Activated CD4-positive, alpha-beta T cell treated with anti-CD3 and anti-CD28 coated beads, Interleukin-2, amount 50 U/mL, for 1 hour (primary cell): ENCODE measurements around the gene CLCNKA.
"Not testable (repeated sequence)": the region's sequence is repeated elsewhere in the genome, so short reads cannot be mapped to it uniquely, and the experiment has no call there.

Experiments
- DNase-seq: peaks from one replicate; pipeline ENCODE4 v3.0.0-alpha.2; 2020

Gene CLCNKA

DNA sequence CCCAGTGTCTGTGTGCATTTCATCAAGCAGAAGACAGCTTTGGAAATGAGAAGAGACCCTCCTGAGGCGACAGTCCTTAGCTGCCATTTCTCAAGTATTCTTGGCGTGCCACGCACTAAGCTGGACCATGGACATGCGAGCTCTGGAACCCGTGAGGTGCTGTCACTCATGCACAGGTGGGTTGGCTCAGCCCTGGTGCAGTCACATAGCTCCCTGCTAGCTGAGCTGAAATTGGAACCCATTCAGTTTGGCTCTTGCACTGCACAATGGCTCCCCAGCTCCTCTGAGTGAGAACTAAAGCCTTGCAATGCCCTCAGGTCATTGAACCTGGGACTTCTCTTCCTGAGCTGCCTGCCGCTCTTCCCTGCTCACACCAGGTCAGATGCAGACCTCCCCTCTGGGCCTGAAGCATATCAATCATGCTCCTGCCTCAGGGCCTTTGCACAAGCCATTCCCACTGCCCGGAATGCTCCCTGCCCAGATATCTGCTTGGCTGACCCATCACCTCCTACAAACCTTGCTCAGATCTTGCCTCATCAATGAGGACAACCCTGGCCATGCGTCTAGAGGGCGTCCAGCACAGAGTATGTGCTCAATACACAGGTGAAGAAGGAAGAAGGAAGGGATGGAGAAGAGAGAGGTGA lies 24.1 kb upstream of the CLCNKA start:
- no peak for DNase-seq

GRCh38 chr1:15998929-15999328 lies 22.9 kb upstream of the CLCNKA start:
- DNase-seq: no peak

GRCh38 chr1:16001274-16001673 lies 20.6 kb upstream of the CLCNKA start:
- DNase-seq: not testable (repeated sequence)

DNA sequence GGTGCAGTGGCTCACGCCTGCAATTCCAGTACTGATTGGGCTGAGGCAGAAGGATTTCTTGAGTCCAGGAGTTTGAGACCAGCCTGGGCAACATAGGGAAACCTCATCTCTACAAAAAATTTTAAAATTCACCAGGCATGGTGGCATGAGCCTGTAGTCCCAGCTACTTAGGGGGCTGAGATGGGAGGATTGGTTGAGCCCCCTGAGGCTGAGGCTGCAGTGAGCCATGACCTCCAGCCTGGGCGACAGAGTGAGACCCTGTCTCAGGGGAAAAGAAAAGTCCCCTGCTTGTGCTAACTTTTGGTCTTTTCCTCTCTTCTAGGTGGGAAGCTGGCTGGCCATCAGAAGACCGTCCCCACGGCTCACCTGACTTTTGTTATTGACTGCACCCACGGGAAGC lies 16.2 kb upstream of the CLCNKA start:
- DNase-seq: no peak

GRCh38 chr1:16006010-16006409 lies 15.8 kb upstream of the CLCNKA start:
- no peak for DNase-seq

DNA sequence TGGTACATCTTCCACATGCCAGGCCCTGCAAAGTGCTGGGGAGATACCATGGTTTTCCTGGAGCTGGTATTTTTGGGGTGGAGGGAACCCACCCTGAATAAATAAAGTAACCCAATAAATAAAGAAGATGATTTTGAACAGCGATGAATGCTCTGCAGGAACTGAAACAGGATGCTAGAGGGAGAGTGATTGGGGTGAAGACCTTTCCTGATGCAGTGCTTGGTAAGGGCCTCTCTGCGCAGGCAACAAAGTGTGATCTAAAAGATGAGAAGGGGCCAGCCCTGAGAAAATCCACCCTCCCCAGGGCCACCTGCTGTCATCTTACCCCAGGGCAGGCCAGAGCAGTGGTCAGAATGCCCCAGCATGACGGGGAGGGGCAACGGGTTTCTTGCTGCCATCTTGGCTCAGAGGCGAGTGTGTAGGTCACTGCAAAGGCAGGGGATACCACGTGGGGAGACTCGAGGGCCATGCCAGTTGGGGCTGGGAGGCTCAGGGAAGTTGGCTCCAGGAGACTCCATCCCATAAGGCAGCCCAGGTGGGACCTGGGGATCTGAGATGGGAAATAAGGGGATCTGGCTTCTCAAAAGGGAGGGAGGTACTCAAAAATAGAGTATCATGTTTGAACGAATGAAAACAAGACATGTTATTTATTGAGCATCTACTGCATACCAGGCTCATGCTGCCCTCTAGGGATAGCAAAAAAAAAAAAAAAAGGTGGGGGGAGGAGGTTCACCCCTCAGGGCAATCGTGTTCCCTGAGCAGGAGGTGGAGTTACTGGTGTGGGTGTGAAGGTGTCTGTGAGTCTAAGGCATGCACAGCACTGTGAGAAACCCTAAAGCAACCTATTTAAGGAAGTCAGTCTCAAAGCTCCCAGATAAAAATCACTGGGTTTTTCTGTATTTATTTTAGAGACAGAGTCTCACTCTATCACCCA lies 15.0 kb upstream of the CLCNKA start:
- DNase-seq: no peak

- DNase-seq: no peak
These were observed 14.0 kb upstream of the CLCNKA start for GRCh38 chr1:16007671-16008341.

DNA sequence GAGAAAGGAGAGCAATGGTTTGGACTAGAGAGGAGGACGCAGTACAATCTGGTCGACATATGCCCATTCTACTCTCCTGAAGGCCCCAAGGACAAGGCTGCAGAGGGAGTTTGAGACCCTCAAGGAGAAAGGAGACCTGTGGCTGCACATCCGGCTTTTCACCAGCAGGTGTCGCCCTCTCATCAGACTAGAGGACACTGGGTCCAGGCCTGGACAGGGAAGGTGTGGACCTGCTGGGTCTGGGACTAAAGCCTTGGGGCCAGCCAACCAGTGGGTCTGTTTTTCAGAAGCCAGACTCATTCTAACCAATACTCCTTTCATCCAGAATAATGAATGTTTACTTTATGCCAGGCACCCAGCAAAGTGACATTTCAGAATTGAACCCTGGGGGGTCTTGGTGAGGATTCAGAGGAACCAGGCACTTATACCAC lies 12.8 kb upstream of the CLCNKA start:
- DNase-seq: peak; percentile 73

DNA sequence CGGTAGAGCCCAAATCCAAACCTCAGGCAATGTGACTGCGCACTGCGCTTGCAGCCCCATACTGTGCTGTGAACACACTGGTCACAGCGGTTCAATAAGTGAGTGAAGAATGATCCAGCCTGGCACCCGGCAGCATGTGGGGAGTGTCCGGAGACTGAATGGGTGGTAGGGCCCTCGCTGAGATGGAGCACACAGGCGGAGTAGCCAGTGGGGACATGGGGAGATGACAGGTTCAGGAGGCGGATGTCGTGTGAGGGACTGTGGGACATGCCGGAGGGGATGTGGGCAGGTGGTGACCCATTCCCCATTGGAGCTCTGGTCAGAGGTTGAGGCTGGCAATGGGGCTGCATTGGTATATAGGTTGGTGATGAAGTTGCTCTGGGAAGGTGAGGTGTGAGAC lies 12.2 kb upstream of the CLCNKA start:
- no peak for DNase-seq

- no peak for DNase-seq
These were observed 11.0 kb upstream of the CLCNKA start for GRCh38 chr1:16010837-16011236.

DNA sequence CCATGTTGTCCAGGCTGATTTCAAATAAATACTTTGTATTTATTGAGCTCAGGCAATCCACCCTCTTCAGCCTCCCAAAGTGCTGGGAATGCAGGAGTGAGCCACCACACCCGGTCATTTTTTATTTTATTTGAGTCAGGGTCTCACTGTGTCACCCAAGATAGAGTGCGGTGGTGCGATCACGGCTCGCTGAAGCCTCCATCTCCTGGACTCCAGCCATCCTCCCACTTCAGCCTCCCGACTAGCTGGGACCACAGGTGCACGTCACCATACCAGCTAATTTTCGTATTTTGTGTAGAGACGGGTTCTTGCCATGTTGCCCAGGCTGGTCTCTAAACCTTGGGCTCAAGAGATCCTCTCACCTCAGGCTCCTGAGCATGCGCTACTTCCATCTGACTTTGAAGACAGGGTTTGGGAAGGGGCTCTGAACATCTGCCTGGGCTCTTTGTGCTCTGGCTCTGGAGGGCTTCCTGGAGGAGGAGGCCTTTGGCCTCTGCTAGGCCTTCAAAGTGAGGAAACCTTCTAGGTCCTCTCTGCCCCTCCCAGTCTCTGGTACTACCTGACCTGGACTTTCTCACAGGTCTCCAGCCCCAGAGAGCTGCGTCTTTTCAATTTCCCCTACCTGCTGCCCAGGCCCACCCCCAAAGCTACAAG lies 9.8 kb upstream of the CLCNKA start:
- DNase-seq: no peak

DNA sequence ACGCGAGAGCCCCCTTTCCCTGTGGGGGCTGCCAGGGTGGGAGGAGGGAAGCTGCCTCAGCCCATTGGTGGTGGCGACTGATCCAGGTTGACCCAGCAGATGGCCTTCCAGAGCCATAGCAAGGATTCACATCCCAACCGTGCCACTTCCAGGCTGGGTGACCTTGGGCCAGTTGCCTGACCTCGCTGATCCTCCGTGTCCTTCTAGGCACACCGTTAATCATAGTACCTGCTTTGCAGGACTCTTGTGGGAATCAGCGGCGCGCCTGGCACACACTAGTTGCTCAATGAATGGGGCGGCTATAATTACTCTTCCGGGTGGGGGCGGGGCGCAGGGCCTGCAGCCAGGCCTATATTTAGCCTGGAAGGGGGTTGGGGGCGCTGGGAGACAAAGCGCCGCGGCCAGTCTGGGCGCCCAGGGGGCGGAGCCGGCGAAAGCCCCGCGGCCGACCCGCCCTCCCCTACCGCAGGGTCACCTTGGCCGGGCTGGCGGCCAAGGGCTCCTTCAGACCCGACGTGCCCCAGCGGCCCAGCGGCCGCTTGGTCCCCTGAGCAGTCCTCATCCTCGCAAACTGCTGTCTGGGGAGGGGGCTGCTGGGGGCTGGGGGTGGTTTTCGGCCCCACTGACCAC lies 9.1 kb upstream of the CLCNKA start:
- DNase-seq: peak; percentile 23

DNA sequence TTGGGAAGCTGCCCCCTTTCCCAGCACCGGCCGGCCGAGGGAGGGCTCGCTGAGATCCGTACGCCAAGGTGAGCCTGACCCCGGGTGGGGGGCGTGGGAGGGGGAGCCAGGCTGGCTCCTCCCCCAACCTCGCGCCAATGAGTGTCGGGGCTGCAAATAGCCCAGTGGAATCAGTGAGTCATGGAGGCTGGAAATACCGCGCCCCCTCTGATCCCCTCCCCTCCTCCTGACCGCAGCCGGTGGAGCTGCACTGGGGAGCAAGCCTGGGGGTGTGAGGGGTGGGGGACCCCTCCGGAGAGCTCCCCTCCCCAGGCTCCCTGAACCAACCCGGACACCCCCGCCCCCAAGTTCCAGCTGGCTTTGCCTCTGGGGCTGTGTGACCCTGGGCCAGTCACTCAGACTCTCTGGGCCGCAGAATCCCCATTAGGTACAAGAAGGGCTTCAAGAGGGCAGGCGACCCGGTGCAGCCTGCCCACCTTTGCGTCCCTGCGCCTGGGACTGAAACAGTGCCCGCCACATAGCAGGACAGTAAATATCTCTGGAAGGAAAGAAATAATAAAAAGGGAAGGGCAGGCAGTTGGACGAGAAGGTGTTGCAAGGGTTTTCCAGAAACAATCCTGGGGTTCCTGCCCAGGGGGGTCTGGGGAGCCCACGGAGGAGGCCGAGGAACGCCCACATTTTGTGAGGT lies 8.5 kb upstream of the CLCNKA start:
- DNase-seq: peak; percentile 39

DNA sequence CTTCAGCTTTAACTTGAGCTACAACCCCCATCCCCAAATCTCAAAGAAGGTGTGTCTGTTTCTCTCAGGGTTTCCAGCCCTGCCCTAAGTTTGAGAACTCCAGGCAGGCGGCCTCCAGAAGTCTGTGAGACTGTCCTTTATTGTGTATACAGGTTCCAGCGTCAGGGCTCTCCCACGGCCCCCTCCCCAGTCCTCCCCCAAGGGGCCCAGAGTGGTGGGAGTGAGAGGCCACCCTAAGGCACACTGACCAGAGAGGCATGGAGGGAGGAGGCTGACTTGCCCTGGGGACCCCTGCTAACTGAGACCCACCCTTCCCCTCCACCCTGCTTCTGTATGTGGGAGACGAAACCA lies 8.0 kb upstream of the CLCNKA start:
- no peak for DNase-seq

DNA sequence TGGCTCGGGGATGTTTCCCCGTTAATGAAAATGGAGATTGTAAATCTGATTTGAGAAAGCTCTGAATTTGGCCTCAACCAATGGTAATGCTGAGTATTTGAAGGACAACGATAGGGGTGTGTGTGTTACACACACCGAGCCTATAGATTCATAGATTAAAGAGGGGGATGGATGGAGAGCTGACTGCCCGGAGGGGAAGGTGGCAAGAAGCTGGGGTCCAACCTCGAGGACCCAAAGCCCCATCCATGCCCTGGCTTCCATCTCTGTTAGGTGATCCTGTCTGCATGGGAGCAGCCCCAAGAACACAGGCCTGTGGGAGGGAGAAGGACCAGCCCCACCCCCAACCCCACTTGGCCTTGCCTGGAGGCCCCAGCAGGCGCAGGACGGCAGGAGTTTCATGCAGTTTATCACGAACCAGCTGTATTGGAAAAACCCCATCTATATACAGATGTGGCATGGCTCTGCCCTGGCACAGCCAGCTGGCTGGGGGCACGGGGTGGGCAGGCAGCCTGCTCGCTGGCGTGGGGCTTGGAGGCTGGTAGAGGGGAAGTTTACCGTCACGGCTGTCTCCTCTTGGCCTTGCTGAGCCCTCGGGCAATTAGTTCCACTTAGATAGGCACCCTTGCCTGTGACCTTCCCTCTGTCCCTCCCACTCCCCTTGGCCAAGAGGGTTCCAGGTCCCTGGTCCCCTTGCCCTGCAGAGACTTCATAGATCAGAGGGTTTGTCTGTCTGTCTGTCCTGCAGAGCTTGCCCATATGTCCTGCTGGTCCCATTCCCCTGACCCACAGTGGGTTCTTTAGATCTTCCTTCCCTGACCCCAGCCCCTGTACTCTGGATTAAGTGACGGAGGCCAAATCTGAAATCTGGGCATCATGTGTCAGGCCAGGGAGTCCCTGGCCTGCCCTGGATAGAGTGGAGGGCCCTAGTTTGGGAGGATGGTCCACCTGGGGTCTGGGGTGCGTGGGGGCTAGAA lies 7.0 kb upstream of the CLCNKA start:
- DNase-seq: no peak

DNA sequence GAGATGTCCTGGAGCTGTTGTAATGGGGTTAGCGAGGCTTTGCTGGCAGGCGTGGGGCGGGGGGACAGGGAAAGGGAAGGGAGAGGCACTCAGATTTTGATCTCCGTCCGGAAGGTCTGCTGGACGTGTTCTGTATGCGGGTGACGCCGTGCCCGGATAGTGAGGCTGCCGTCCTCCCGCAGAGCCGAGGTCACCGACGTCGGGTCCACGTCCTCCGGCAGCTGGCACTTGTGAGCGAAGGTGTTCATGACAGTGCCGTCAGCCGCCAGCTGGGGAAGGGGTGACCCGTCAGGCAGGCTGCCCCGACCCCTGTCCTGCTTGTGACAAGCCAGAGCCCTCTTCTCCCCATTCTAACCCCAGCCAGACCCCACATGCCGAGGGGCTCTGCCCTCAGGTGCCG lies 6.3 kb upstream of the CLCNKA start:
- no peak for DNase-seq

DNA sequence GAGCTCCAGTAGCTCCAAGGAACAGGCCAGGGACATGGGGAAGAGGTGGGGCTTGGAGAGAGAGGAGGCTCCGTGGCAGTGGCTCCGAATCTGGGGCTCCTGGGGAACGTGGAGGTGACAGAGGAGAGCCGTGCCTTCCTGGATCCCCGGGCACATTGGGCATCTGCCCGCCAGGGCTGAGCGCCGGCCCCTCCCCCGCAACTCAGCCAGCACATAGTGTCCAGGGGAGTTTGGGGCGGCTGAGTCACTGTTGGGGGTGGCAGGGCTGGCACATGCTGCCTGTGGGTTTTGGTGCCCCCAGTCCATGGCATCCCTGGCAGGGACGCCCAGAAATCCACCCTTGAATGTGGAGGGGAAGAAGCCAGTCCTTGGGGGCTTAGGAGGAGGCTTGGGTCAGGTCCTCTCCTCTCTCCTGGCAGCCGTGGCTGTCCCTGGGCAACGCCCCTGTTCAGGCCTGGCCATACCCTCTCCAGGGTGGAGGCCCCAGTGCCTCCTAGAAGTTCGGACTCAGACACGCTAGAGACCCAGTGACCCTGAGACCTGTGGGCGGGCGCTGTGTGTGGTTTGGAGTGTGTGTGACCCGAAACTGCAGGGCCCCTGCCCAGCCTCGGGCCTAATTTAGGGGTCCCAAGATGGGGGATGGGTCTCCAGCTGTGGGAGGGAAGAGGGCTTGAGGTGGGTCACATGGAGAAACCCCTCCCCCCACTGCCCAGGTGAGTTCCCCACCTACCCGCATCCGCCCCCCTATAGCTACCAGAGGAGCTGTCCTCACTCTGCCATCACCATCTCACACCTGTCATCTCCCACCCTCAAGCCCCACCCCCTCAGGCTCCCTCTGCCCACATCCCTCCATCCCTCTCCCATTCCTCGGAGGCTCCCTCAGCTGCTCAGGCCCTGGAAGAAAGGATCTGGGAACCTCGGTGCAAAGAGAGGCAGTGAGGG lies 5.6 kb upstream of the CLCNKA start:
- no peak for DNase-seq

DNA sequence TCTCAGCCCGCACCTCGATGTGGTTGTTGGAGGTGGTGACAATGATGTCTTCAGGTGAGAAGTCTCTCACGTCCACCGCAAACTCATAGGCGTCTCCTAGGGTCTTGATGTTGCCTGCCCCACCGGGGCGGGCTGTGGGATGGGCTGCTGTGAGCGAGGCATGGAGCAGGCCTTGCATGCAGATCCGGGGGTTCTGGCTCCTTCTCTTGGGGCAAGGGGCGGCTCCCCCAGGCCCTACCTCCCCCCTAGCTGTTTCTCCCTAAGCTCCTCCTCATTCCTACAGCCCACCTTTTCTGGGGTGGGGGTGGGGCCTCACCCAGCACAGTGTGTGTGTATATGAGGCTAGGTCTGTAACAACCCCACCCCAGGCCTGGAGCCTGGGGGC lies 4.8 kb upstream of the CLCNKA start:
- no peak for DNase-seq

GRCh38 chr1:16017461-16018303 lies 4.2 kb upstream of the CLCNKA start, which contains the start of gene HSPB7:
TSS of gene HSPB7 (minus strand) at chr1:16018043. CDS start at chr1:16017963, 80 bp downstream.
- no peak for DNase-seq
